Measurements from ENCODE around the gene CHERP.

- TF ChIP-seq EZH2 (IDR thresholded peaks at IDR 0.05; ENCODE audit: low read length, unreplicated experiment) (no peak), CTCF (conservative IDR thresholded peaks at IDR 0.05; ENCODE audit: low read depth, low read length) (no peak)
Measured at GRCh38 chr19:16516381-16516780, 25.9 kb downstream of the CHERP start.

Data from PC-3 (cell line).